PFSK-1 (cell line): ENCODE measurements around the gene KRT86.

Source experiments
- POLR2AphosphoS5 ChIP-seq: IDR thresholded peaks from 2 replicates; pipeline ENCODE4 v1.6.1; 2012; ENCODE audit warnings: low read depth, mild to moderate bottlenecking, control low read depth, low read length, moderate library complexity
- SIN3A ChIP-seq: IDR thresholded peaks from 2 replicates; pipeline ENCODE4 v1.6.1; 2012; ENCODE audit warnings: mild to moderate bottlenecking, low read length, moderate library complexity, borderline replicate concordance; ENCODE audit not compliant: insufficient read depth
- TF ChIP-seq, protein P1 (sequence below), 2 experiments: IDR thresholded peaks; 2 replicates each; pipeline versions ENCODE4 v1.6.1 to v1.8.0; 2011 to 2012; ENCODE audit warnings: low read depth in 2 of 2, low read length in 2 of 2, control low read depth in 1 of 2, inconsistent platforms in 1 of 2, mild to moderate bottlenecking in 1 of 2, moderate library complexity in 1 of 2; ENCODE audit not compliant: insufficient read depth in 1 of 2

DNA sequence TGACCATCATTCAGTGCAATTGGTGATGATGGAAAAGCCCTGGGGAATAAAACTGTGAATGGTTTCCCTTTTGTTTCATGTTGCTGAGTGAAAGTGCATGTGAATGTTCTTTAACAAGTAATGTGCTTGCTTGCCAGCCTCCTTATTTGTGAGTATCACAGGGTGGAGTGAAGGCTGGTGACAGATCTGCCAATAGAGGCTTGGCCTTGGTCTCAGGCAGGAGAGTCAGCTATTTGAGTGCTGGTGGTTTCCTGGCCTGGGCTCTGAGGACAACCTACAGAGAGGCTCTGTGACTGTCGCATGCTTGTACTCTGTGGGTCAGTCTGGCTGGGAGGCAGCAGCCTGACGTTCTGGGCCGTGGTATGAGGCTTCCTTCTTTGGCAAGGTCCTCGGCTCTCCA is 72.1 kb downstream of the KRT86 start:
- TF ChIP-seq, protein P1, sequence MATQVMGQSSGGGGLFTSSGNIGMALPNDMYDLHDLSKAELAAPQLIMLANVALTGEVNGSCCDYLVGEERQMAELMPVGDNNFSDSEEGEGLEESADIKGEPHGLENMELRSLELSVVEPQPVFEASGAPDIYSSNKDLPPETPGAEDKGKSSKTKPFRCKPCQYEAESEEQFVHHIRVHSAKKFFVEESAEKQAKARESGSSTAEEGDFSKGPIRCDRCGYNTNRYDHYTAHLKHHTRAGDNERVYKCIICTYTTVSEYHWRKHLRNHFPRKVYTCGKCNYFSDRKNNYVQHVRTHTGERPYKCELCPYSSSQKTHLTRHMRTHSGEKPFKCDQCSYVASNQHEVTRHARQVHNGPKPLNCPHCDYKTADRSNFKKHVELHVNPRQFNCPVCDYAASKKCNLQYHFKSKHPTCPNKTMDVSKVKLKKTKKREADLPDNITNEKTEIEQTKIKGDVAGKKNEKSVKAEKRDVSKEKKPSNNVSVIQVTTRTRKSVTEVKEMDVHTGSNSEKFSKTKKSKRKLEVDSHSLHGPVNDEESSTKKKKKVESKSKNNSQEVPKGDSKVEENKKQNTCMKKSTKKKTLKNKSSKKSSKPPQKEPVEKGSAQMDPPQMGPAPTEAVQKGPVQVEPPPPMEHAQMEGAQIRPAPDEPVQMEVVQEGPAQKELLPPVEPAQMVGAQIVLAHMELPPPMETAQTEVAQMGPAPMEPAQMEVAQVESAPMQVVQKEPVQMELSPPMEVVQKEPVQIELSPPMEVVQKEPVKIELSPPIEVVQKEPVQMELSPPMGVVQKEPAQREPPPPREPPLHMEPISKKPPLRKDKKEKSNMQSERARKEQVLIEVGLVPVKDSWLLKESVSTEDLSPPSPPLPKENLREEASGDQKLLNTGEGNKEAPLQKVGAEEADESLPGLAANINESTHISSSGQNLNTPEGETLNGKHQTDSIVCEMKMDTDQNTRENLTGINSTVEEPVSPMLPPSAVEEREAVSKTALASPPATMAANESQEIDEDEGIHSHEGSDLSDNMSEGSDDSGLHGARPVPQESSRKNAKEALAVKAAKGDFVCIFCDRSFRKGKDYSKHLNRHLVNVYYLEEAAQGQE (IDR thresholded peaks at IDR 0.05; ENCODE audit: insufficient read depth in 1 of 2, low read depth in 2 of 2, low read length in 2 of 2) = no peak
- TF ChIP-seq SIN3A (no peak), POLR2AphosphoS5 (no peak)
